ENCODE measurements around the gene SMG1. TPM values are rescaled to one million over a fixed set of nuclear protein-coding genes. Genes with fewer than 3 reads are reported as not detected.

SMG1 gene
- total RNA-seq, 4 donors from 2014 or later, result 65.2 to 88.9 (median 69.1) TPM

- H3K4me1 ChIP-seq, result no peaks in the 10 kb centered on the region
- DNase-seq (ENCODE audit: extremely low spot score), result no peak
- H3K27me3 ChIP-seq, result no peaks in the 10 kb centered on the region
- H3K9me3 ChIP-seq, result no peaks in the 10 kb centered on the region
- TF ChIP-seq CTCF (IDR thresholded peaks at IDR 0.05) (no peak), POLR2A (IDR thresholded peaks at IDR 0.05; ENCODE audit: low read depth) (no peak), EP300 (IDR thresholded peaks at IDR 0.05) (no peak), POLR2AphosphoS5 (IDR thresholded peaks at IDR 0.05) (no peak)
- H3K36me3 ChIP-seq, result no peaks in the 10 kb centered on the region
- no peak overlapping the region for H3K27ac ChIP-seq (replicated peaks in 1 of 4)
- H3K4me3 ChIP-seq, result no peak overlapping the region
- intact Hi-C loops (cut with DNase I), result no loop called here
These were observed 27.3 kb upstream of the SMG1 start for GRCh38 chr16:18953547-18953946.

- intact Hi-C loops (cut with DNase I), result no loop called here
- Histone ChIP-seq H3K4me1 (peaks cover 0 to 5% (median 1%) of the 10 kb centered on the region in 4 donors), H3K36me3 (no peaks in the 10 kb centered on the region), H3K27ac (replicated peaks in 1 of 4) (no peak overlapping the region), H3K27me3 (no peaks in the 10 kb centered on the region), H3K9me3 (no peaks in the 10 kb centered on the region), H3K4me3 (no peak overlapping the region)
- no peak for DNase-seq (ENCODE audit: extremely low spot score)
- no peak for TF ChIP-seq POLR2AphosphoS5 (IDR thresholded peaks at IDR 0.05)
- no peak for TF ChIP-seq CTCF (IDR thresholded peaks at IDR 0.05)
- 91% methylated on average over 10 of the region's 11 CpGs for WGBS
These were observed 24.4 kb upstream of the SMG1 start for GRCh38 chr16:18950469-18951185.

- no peaks in the 10 kb centered on the region for H3K36me3 ChIP-seq
- WGBS, result 95% methylated on average over 9 of the region's 9 CpGs
- H3K4me1 ChIP-seq, result peaks cover 0 to 5% (median 1%) of the 10 kb centered on the region in 4 donors
- H3K27ac ChIP-seq (replicated peaks in 1 of 4), result no peak overlapping the region
- no peak for DNase-seq (ENCODE audit: extremely low spot score)
- no peak overlapping the region for H3K4me3 ChIP-seq
- TF ChIP-seq POLR2A (IDR thresholded peaks at IDR 0.05; ENCODE audit: low read depth) (no peak), CTCF (IDR thresholded peaks at IDR 0.05) (no peak)
- H3K27me3 ChIP-seq, result no peaks in the 10 kb centered on the region
- H3K9me3 ChIP-seq, result no peaks in the 10 kb centered on the region
- intact Hi-C loops (cut with DNase I), result no loop called here
These were observed 22.3 kb upstream of the SMG1 start for GRCh38 chr16:18948372-18949020.

GRCh38 chr16:18945233-18945632 lies 19.0 kb upstream of the SMG1 start:
- Histone ChIP-seq H3K4me1 (peaks cover 0 to 5% (median 1%) of the 10 kb centered on the region in 4 donors), H3K4me3 (no peak overlapping the region), H3K27ac (replicated peaks in 1 of 4) (no peak overlapping the region), H3K9me3 (no peaks in the 10 kb centered on the region), H3K27me3 (no peaks in the 10 kb centered on the region), H3K36me3 (no peaks in the 10 kb centered on the region)
- DNase-seq (ENCODE audit: extremely low spot score), result no peak
- WGBS, result 72% methylated on average over 7 of the region's 7 CpGs
- intact Hi-C loops (cut with DNase I), result no loop called here
- TF ChIP-seq POLR2A (IDR thresholded peaks at IDR 0.05; ENCODE audit: low read depth) (no peak), EP300 (IDR thresholded peaks at IDR 0.05) (no peak), CTCF (IDR thresholded peaks at IDR 0.05) (no peak), POLR2AphosphoS5 (IDR thresholded peaks at IDR 0.05) (no peak)
